SK-N-SH (cell line): ENCODE data around the gene DBH.

Experiments
- CTCF ChIP-seq: fragments of 200-600 bp; sonication (generic); IDR thresholded peaks from 2 replicates; pipeline ENCODE4 v1.6.1; 2017; ENCODE audit warnings: antibody characterized with exemption, mild to moderate bottlenecking, moderate library complexity
- ELF1 ChIP-seq: IDR thresholded peaks from 2 replicates; pipeline ENCODE4 v1.4.0; 2012
- EP300 ChIP-seq, 2 experiments: IDR thresholded peaks; 2 replicates each; pipeline versions ENCODE4 v1.4.0 to v1.6.1; 2012; ENCODE audit warnings: borderline replicate concordance in 1 of 2, low read depth in 1 of 2, low read length in 1 of 2
- MAX ChIP-seq: IDR thresholded peaks from 2 replicates; pipeline ENCODE4 v1.4.0; 2012; ENCODE audit warnings: low read depth
- NFIC ChIP-seq: IDR thresholded peaks from 2 replicates; pipeline ENCODE4 v1.4.0; 2012; ENCODE audit warnings: borderline replicate concordance
- POLR2AphosphoS5 ChIP-seq: IDR thresholded peaks from 2 replicates; pipeline ENCODE4 v1.6.1; 2012; ENCODE audit warnings: low read depth, low read length
- RAD21 ChIP-seq: IDR thresholded peaks from 2 replicates; pipeline ENCODE4 v1.6.1; 2012; ENCODE audit warnings: mild to moderate bottlenecking, low read length
- REST ChIP-seq: IDR thresholded peaks from 2 replicates; pipeline ENCODE4 v1.6.1; 2012; ENCODE audit warnings: mild to moderate bottlenecking, low read depth, low read length, moderate library complexity
- SMC3 ChIP-seq: IDR thresholded peaks from 2 replicates; pipeline ENCODE4 v1.6.1; 2012; ENCODE audit warnings: low read depth, low read length, improper control_type of control experiment
- TCF12 ChIP-seq: IDR thresholded peaks from 2 replicates; pipeline ENCODE4 v1.4.0; 2012
- USF1 ChIP-seq: IDR thresholded peaks from 2 replicates; pipeline ENCODE4 v1.4.0; 2012; ENCODE audit warnings: low read depth, borderline replicate concordance
- USF2 ChIP-seq: fragments of 150-350 bp; IDR thresholded peaks from 2 replicates; pipeline ENCODE4 v1.6.1; 2017; ENCODE audit warnings: antibody characterized with exemption, low read length, low read depth, borderline replicate concordance

- TF ChIP-seq USF1 (no peak), TCF12 (no peak), POLR2AphosphoS5 (no peak), CTCF (no peak), REST (no peak), ELF1 (no peak), RAD21 (no peak), MAX (no peak), NFIC (no peak), EP300 (IDR thresholded peaks at IDR 0.05; ENCODE audit: borderline replicate concordance in 1 of 2, low read depth in 1 of 2, low read length in 1 of 2) (no peak), USF2 (no peak), SMC3 (no peak)
Measured at GRCh38 chr9:133641861-133642595, 5.9 kb downstream of the DBH start.
